Adipocyte (in vitro differentiated cells): ENCODE measurements around the gene ITPR2.

Source experiments
- DNase-seq: peaks from one replicate; pipeline ENCODE4 v3.0.0-alpha.2; 2015; ENCODE audit warnings: low read depth
- H3K27me3 ChIP-seq: replicated peaks from 2 replicates; pipeline ENCODE4 v1.7.0; 2013; ENCODE audit warnings: mild to moderate bottlenecking, low read length, moderate library complexity; ENCODE audit not compliant: control insufficient read depth, insufficient read depth
- H3K36me3 ChIP-seq: 2 replicates; pipeline ENCODE4 v1.7.0; 2013; ENCODE audit warnings: low read length, mild to moderate bottlenecking, moderate library complexity; ENCODE audit not compliant: control insufficient read depth, insufficient read depth, severe bottlenecking
- H3K4me1 ChIP-seq: 2 replicates; pipeline ENCODE4 v1.7.0; 2013; ENCODE audit warnings: mild to moderate bottlenecking, low read length, moderate library complexity; ENCODE audit not compliant: control insufficient read depth, insufficient read depth
- H3K4me3 ChIP-seq: 2 replicates; pipeline ENCODE4 v1.7.0; 2013; ENCODE audit warnings: mild to moderate bottlenecking, low read length, moderate library complexity
- H3K9ac ChIP-seq: 2 replicates; pipeline ENCODE4 v1.7.0; 2013; ENCODE audit warnings: mild to moderate bottlenecking, low read length, moderate library complexity
- H3K9me3 ChIP-seq: 2 replicates; pipeline ENCODE4 v1.7.0; 2013; ENCODE audit warnings: mild to moderate bottlenecking, low read length, moderate library complexity; ENCODE audit not compliant: control insufficient read depth

Gene ITPR2

GRCh38 chr12:26831951-26832821 lies 808 bp downstream of the ITPR2 start:
- Histone ChIP-seq H3K9ac (peak overlapping the region; percentile 98), H3K4me3 (peak overlapping the region; percentile 91), H3K4me1 (peaks cover 24% of the 10 kb centered on the region), H3K9me3 (no peaks in the 10 kb centered on the region), H3K27me3 (no peaks in the 10 kb centered on the region), H3K36me3 (no peaks in the 10 kb centered on the region)
- DNase-seq, result peak; percentile 80

GRCh38 chr12:26830783-26831551 lies 2.0 kb downstream of the ITPR2 start:
- Histone ChIP-seq H3K4me1 (peaks cover 24% of the 10 kb centered on the region), H3K4me3 (peak overlapping the region; percentile 74), H3K9ac (peak overlapping the region; percentile 7), H3K9me3 (no peaks in the 10 kb centered on the region), H3K27me3 (no peaks in the 10 kb centered on the region), H3K36me3 (no peaks in the 10 kb centered on the region)
- DNase-seq, result no peak

- Histone ChIP-seq H3K4me3 (peak overlapping the region; percentile 74), H3K27me3 (no peaks in the 10 kb centered on the region), H3K9ac (no peak overlapping the region), H3K4me1 (peaks cover 24% of the 10 kb centered on the region), H3K9me3 (no peaks in the 10 kb centered on the region), H3K36me3 (no peaks in the 10 kb centered on the region)
- DNase-seq, result no peak
These were observed 2.6 kb downstream of the ITPR2 start for GRCh38 chr12:26830363-26830762.

GRCh38 chr12:26828280-26829073 lies 4.5 kb downstream of the ITPR2 start:
- no peaks in the 10 kb centered on the region for H3K36me3 ChIP-seq
- H3K4me3 ChIP-seq, result no peak overlapping the region
- H3K9ac ChIP-seq, result no peak overlapping the region
- H3K27me3 ChIP-seq, result no peaks in the 10 kb centered on the region
- no peaks in the 10 kb centered on the region for H3K9me3 ChIP-seq
- DNase-seq, result no peak
- peaks cover 17% of the 10 kb centered on the region for H3K4me1 ChIP-seq

GRCh38 chr12:26826437-26826836 lies 6.6 kb downstream of the ITPR2 start:
- peaks cover 27% of the 10 kb centered on the region for H3K4me1 ChIP-seq
- H3K9me3 ChIP-seq, result no peaks in the 10 kb centered on the region
- H3K4me3 ChIP-seq, result no peak overlapping the region
- H3K27me3 ChIP-seq, result no peaks in the 10 kb centered on the region
- H3K36me3 ChIP-seq, result no peaks in the 10 kb centered on the region
- H3K9ac ChIP-seq, result no peak overlapping the region
- DNase-seq, result no peak

- no peak overlapping the region for H3K4me3 ChIP-seq
- no peak for DNase-seq
- H3K36me3 ChIP-seq, result no peaks in the 10 kb centered on the region
- H3K27me3 ChIP-seq, result no peaks in the 10 kb centered on the region
- H3K9ac ChIP-seq, result no peak overlapping the region
- peaks cover 20% of the 10 kb centered on the region for H3K4me1 ChIP-seq
- H3K9me3 ChIP-seq, result no peaks in the 10 kb centered on the region
These were observed 7.5 kb downstream of the ITPR2 start for GRCh38 chr12:26825459-26826016.

- Histone ChIP-seq H3K9ac (no peak overlapping the region), H3K36me3 (no peaks in the 10 kb centered on the region), H3K27me3 (no peaks in the 10 kb centered on the region), H3K9me3 (no peaks in the 10 kb centered on the region), H3K4me3 (no peak overlapping the region), H3K4me1 (peaks cover 18% of the 10 kb centered on the region)
- DNase-seq, result no peak
These were observed 9.6 kb downstream of the ITPR2 start for GRCh38 chr12:26823390-26823789.

- Histone ChIP-seq H3K4me1 (peaks cover 12% of the 10 kb centered on the region), H3K4me3 (no peak overlapping the region), H3K9ac (no peak overlapping the region), H3K9me3 (no peaks in the 10 kb centered on the region), H3K27me3 (no peaks in the 10 kb centered on the region), H3K36me3 (no peaks in the 10 kb centered on the region)
- no peak for DNase-seq
These were observed 11.0 kb downstream of the ITPR2 start for GRCh38 chr12:26822026-26822425.

GRCh38 chr12:26821212-26821701 lies 11.7 kb downstream of the ITPR2 start:
- no peaks in the 10 kb centered on the region for H3K27me3 ChIP-seq
- no peak for DNase-seq
- peak overlapping the region; percentile 52 for H3K4me3 ChIP-seq
- peak overlapping the region; percentile 14 for H3K9ac ChIP-seq
- peaks cover 3% of the 10 kb centered on the region for H3K36me3 ChIP-seq
- H3K9me3 ChIP-seq, result no peaks in the 10 kb centered on the region
- peaks cover 12% of the 10 kb centered on the region for H3K4me1 ChIP-seq

GRCh38 chr12:26818636-26819035 lies 14.4 kb downstream of the ITPR2 start:
- Histone ChIP-seq H3K4me1 (peaks cover 12% of the 10 kb centered on the region), H3K36me3 (peaks cover 3% of the 10 kb centered on the region), H3K4me3 (no peak overlapping the region), H3K9me3 (no peaks in the 10 kb centered on the region), H3K9ac (no peak overlapping the region), H3K27me3 (no peaks in the 10 kb centered on the region)
- DNase-seq, result no peak
